IMR-90 (cell line): Measurements from ENCODE around the gene RAB11FIP3. TPM values are rescaled to one million over a fixed set of nuclear protein-coding genes. Genes with fewer than 3 reads are reported as not detected.

ENCODE experiments used
- ATAC-seq: fragments of 200-7000 bp; cut with Tn5 transposase; 2 replicates; pipeline ENCODE4 v1.9.1; 2020; ENCODE audit warnings: low read depth, mild to moderate bottlenecking, moderate library complexity
- BruUV-seq: library from RNA; stranded (reverse); fragments of 400-500 nt; replicated peaks from 2 replicates; lab custom pipeline; 2021; lab: Mats Ljungman, UMichigan
- CTCF ChIA-PET: fragments of 300-600 bp; formaldehyde crosslinking; extraction: SDS; loops from one replicate; lab custom pipeline; 2021; ENCODE audit warnings: antibody characterized with exemption; lab: Yijun Ruan, JAX
- POLR2A ChIA-PET: fragments of 300-600 bp; sonication (Branson Sonifier 250); formaldehyde crosslinking; loops from one replicate; lab custom pipeline; 2022; ENCODE audit warnings: antibody characterized with exemption; ENCODE audit not compliant: unreplicated experiment; lab: Charles Lee
- DNase-seq: peaks from one replicate; pipeline ENCODE4 v3.0.0; 2013
- H2AFZ ChIP-seq: replicated peaks from 2 replicates; pipeline ENCODE3; 2013; ENCODE audit warnings: low read length, mild to moderate bottlenecking; ENCODE audit not compliant: poor library complexity
- H2AK5ac ChIP-seq: 2 replicates; pipeline ENCODE4 v1.6.1; 2013; ENCODE audit warnings: low read depth, low read length, inconsistent platforms
- H2AK9ac ChIP-seq: replicated peaks from 2 replicates; pipeline ENCODE3; 2013; ENCODE audit warnings: mild to moderate bottlenecking, low read depth, low read length, moderate library complexity; ENCODE audit not compliant: poor library complexity
- H2BK120ac ChIP-seq: 2 replicates; pipeline ENCODE4 v1.6.1; 2013; ENCODE audit warnings: low read depth, low read length, inconsistent platforms
- H2BK15ac ChIP-seq: 3 replicates; pipeline ENCODE4 v1.6.1; 2013; ENCODE audit warnings: low read depth, low read length, inconsistent platforms
- H2BK20ac ChIP-seq: 2 replicates; pipeline ENCODE4 v1.6.1; 2013; ENCODE audit warnings: low read depth, mild to moderate bottlenecking, inconsistent platforms, low read length, moderate library complexity
- H2BK5ac ChIP-seq: 2 replicates; pipeline ENCODE4 v1.6.1; 2013; ENCODE audit warnings: mild to moderate bottlenecking, low read depth, low read length, inconsistent platforms; ENCODE audit not compliant: poor library complexity, severe bottlenecking
- H3K14ac ChIP-seq: replicated peaks from 2 replicates; pipeline ENCODE4 v1.6.1; 2013; ENCODE audit warnings: low read depth, low read length, inconsistent platforms
- H3K18ac ChIP-seq: 2 replicates; pipeline ENCODE4 v1.6.1; 2013; ENCODE audit warnings: low read depth, low read length, control low read depth
- H3K23ac ChIP-seq: 2 replicates; pipeline ENCODE4 v1.6.1; 2013; ENCODE audit warnings: low read depth, low read length, inconsistent platforms
- H3K27ac ChIP-seq: 2 replicates; pipeline ENCODE4 v1.5.1; 2013; ENCODE audit warnings: mild to moderate bottlenecking, control low read depth, low read length; ENCODE audit not compliant: insufficient read depth
- H3K27me3 ChIP-seq: 2 replicates; pipeline ENCODE4 v1.6.1; 2013; ENCODE audit warnings: low read length; ENCODE audit not compliant: control insufficient read depth, insufficient read depth
- H3K36me3 ChIP-seq: 2 replicates; pipeline ENCODE4 v1.6.1; 2013; ENCODE audit warnings: low read length, mixed read lengths; ENCODE audit not compliant: control insufficient read depth, insufficient read depth
- H3K4ac ChIP-seq: 2 replicates; pipeline ENCODE4 v1.6.1; 2013; ENCODE audit warnings: low read depth, low read length, inconsistent platforms
- H3K4me1 ChIP-seq: 2 replicates; pipeline ENCODE4 v1.6.1; 2013; ENCODE audit warnings: low read length, mixed read lengths; ENCODE audit not compliant: control insufficient read depth, insufficient read depth
- H3K4me2 ChIP-seq: 2 replicates; pipeline ENCODE4 v1.6.1; 2013; ENCODE audit warnings: low read depth, mild to moderate bottlenecking, control low read depth, low read length, moderate library complexity
- H3K4me3 ChIP-seq: 2 replicates; pipeline ENCODE4 v1.5.1; 2013; ENCODE audit warnings: low read depth, mild to moderate bottlenecking, control low read depth, low read length, moderate library complexity; ENCODE audit not compliant: insufficient read depth
- H3K56ac ChIP-seq: 2 replicates; pipeline ENCODE4 v1.6.1; 2013; ENCODE audit warnings: low read length, inconsistent platforms; ENCODE audit not compliant: insufficient read depth; ENCODE audit errors: extremely low read depth
- H3K79me1 ChIP-seq, 2 experiments: 2 replicates each; pipeline ENCODE4 v1.6.1; 2013; ENCODE audit warnings: low read length in 2 of 2, inconsistent platforms in 1 of 2, low read depth in 1 of 2
- H3K9ac ChIP-seq: 2 replicates; pipeline ENCODE4 v1.6.1; 2013; ENCODE audit warnings: low read depth, low read length, control low read depth
- H3K9me1 ChIP-seq: 2 replicates; pipeline ENCODE4 v1.6.1; 2013; ENCODE audit warnings: low read length, inconsistent platforms; ENCODE audit not compliant: insufficient read depth
- H3K9me3 ChIP-seq: 2 replicates; pipeline ENCODE4 v1.6.1; 2013; ENCODE audit warnings: low read length; ENCODE audit not compliant: control insufficient read depth, insufficient read depth
- H4K20me1 ChIP-seq: 2 replicates; pipeline ENCODE4 v1.6.1; 2013; ENCODE audit warnings: low read length, inconsistent platforms; ENCODE audit not compliant: insufficient read depth
- H4K5ac ChIP-seq: 2 replicates; pipeline ENCODE4 v1.6.1; 2013; ENCODE audit warnings: mild to moderate bottlenecking, low read depth, low read length, control low read depth
- H4K8ac ChIP-seq, 2 experiments: 2 replicates each; pipeline ENCODE4 v1.6.1; 2013; ENCODE audit warnings: low read depth in 2 of 2, low read length in 2 of 2, control low read depth in 1 of 2, inconsistent platforms in 1 of 2
- H4K91ac ChIP-seq: 2 replicates; pipeline ENCODE4 v1.6.1; 2013; ENCODE audit warnings: low read depth, low read length, inconsistent platforms; ENCODE audit not compliant: insufficient read depth
- CHD1 ChIP-seq: IDR thresholded peaks from 2 replicates; pipeline ENCODE4 v1.6.1; 2012; ENCODE audit warnings: low read depth, low read length, improper control_type of control experiment
- CTCF ChIP-seq: conservative IDR thresholded peaks from 2 replicates; pipeline ENCODE4 v1.5.1; 2012; ENCODE audit warnings: mild to moderate bottlenecking, low read depth, low read length, improper control_type of control experiment
- ELK1 ChIP-seq: fragments of 150-350 bp; IDR thresholded peaks from 2 replicates; pipeline ENCODE4 v1.6.1; 2016; ENCODE audit warnings: low read depth, mild to moderate bottlenecking, low read length, moderate library complexity, borderline replicate concordance
- FOS ChIP-seq: fragments of 150-350 bp; IDR thresholded peaks from 2 replicates; pipeline ENCODE4 v1.6.1; 2016; ENCODE audit warnings: low read depth, low read length
- MAZ ChIP-seq: IDR thresholded peaks from 2 replicates; pipeline ENCODE4 v1.6.1; 2012; ENCODE audit warnings: low read depth, mild to moderate bottlenecking, low read length, improper control_type of control experiment, moderate library complexity, borderline replicate concordance
- NFE2L2 ChIP-seq: fragments of 150-350 bp; IDR thresholded peaks from 2 replicates; pipeline ENCODE4 v1.6.1; 2016; ENCODE audit warnings: low read depth, mild to moderate bottlenecking, low read length
- POLR2A ChIP-seq: IDR thresholded peaks from 2 replicates; pipeline ENCODE4 v1.6.1; 2012; ENCODE audit warnings: mild to moderate bottlenecking, low read depth, low read length
- RAD21 ChIP-seq: IDR thresholded peaks from 2 replicates; pipeline ENCODE4 v1.6.1; 2012; ENCODE audit warnings: low read length, improper control_type of control experiment
- SMC3 ChIP-seq: fragments of 150-350 bp; IDR thresholded peaks from 2 replicates; pipeline ENCODE4 v1.6.1; 2016; ENCODE audit warnings: low read depth, mild to moderate bottlenecking, antibody characterized with exemption, low read length, moderate library complexity
- USF2 ChIP-seq: fragments of 150-350 bp; IDR thresholded peaks from 2 replicates; pipeline ENCODE4 v1.6.1; 2017; ENCODE audit warnings: mild to moderate bottlenecking, antibody characterized with exemption, low read length, low read depth
- WGBS, 2 experiments: methylation state at CpG; one replicate each; pipeline versions ENCODE4 v1.1.5 to v1.1.7; 2013; ENCODE audit warnings: missing lambda C conversion rate in 2 of 2; ENCODE audit not compliant: insufficient read length in 1 of 2; ENCODE audit errors: extremely low coverage in 2 of 2; 5-methylcytosine and 5-hydroxymethylcytosine counted together
- dilution Hi-C: fragments of 300-500 bp; cut with HindIII; formaldehyde crosslinking; loops from one replicate; pipeline ENCODE4 v1.14.3; 2018; ENCODE audit warnings: low sequenced_read_pairs; ENCODE audit not compliant: unreplicated experiment
- in situ Hi-C: fragments of 300-500 bp; cut with MboI; formaldehyde crosslinking; loops from 3 replicates; pipeline ENCODE4 v1.14.3; 2019; ENCODE audit warnings: low sequenced_read_pairs, inconsistent platforms, mixed read lengths
- intact Hi-C: fragments of 100-400 bp; cut with micrococcal nuclease; formaldehyde crosslinking; loops from 2 replicates; pipeline ENCODE4 v1.10.0; 2022
- polyA plus RNA-seq, 3 experiments: library from polyadenylated mRNA; depleted of rRNA; stranded (reverse); fragments of >200 nt; gene quantifications; 2 replicates each; pipeline ENCODE4 v1.2.3, GENCODE V29; 2012; ENCODE audit warnings: low replicate concordance in 1 of 3
- total RNA-seq: library from RNA; depleted of rRNA; stranded (reverse); fragments of >200 nt; gene quantifications from 2 replicates; pipeline ENCODE4 v1.2.3, GENCODE V29; 2012

RAB11FIP3 gene
- total and polyA plus RNA-seq, 2 of the 4 experiments (the other 2 are of a cell fraction) = 7.5 to 22.5 TPM

GRCh38 chr16:383326-384051 is 42.0 kb upstream of the RAB11FIP3 start:
- Histone ChIP-seq H3K4me3 (no peak overlapping the region), H3K56ac (no peak overlapping the region), H2BK5ac (no peak overlapping the region), H3K36me3 (no peaks in the 10 kb centered on the region), H3K23ac (peak overlapping the region; percentile 51; the same call in 1 of the 2 replicates), H4K20me1 (peaks cover 15% of the 10 kb centered on the region), H3K18ac (no peak overlapping the region), H4K91ac (no peak overlapping the region), H2BK20ac (no peak overlapping the region), H3K14ac (no peak overlapping the region), H2BK15ac (no peak overlapping the region), H3K4ac (no peak overlapping the region), H3K27ac (no peak overlapping the region), H2AFZ (peak overlapping the region; percentile 51), H3K27me3 (no peaks in the 10 kb centered on the region), H2BK120ac (no peak overlapping the region), H3K4me1 (peaks cover 5% of the 10 kb centered on the region; the same call in 1 of the 2 replicates), H3K79me1 (peaks cover 12 to 27% of the 10 kb centered on the region in 2 experiments; a peak in 3 of 4 replicates), H3K9me3 (no peaks in the 10 kb centered on the region), H3K4me2 (no peak overlapping the region; the same call in 1 of the 2 replicates), H3K9me1 (0 out of 2 replicates have a peak, but pooled peaks cover 3% of the 10 kb centered on the region), H4K5ac (no peak overlapping the region), H4K8ac (no peak overlapping the region), H2AK5ac (no peak overlapping the region; the same call in 1 of the 2 replicates), H2AK9ac (peak overlapping the region; percentile 65), H3K9ac (no peak overlapping the region)
- ATAC-seq (no peak), DNase-seq (no peak)
- WGBS, 2 experiments = 60% methylated on average over 18 of the region's 33 CpGs; no CpG with 5 or more reads in 1 of the 2 experiments
- ChIA-PET POLR2A (no interaction called here), CTCF (no interaction called here)
- intact Hi-C loops (no loop called here), dilution Hi-C loops (no loop called here), in situ Hi-C loops (no loop called here)
- TF ChIP-seq ELK1 (no peak), MAZ (no peak), CHD1 (no peak), POLR2A (no peak), USF2 (no peak), NFE2L2 (no peak), FOS (no peak), RAD21 (no peak), CTCF (no peak), SMC3 (no peak)
- BruUV-seq = no TSS peak
